Measurements from ENCODE around the gene CD2. TPM values are rescaled to one million over a fixed set of nuclear protein-coding genes. Genes with fewer than 3 reads are reported as not detected.

Gene CD2
- total RNA-seq, 1 donor from 2014 or later: not detected

DNA sequence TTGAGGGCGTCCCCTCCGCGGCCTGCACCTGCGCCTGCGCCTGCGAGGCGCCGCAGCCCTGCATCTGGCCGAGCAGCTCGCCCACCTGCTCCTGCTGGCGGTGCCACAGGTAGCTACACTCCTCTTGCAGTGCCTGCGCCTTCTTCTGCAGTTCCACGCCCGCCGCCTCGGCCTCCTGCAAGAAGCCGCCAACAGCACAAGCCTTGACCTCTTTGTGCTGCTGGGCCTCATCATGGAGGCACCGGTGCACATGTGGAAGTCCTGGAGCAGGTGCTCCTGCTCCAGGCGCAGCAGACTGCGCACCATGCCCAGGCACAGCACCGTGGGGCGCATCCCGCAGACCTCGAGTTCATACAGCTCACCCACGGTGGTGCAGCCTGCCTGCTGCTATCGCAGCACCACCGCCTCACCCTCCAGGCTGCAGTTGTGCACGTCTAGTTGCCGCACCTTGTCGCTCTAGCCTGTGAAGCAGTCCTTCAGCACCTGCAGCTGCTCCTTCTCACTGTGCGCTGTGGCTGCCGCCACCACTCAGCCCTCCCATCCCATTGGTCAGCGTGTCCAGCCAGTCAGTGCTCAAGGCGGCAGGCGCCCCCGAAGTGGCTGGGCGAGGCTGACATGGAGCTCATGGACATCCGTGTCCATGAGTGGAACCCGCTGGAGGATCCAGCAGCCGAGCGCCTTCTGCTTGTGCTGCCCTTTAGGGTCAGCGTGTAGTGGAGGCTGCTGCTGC lies 12.2 kb upstream of the CD2 start:
- peaks cover 25% of the 10 kb centered on the region for H3K9me3 Mint-ChIP-seq (ENCODE audit: unreplicated experiment)
- H3K36me3 Mint-ChIP-seq (ENCODE audit: low read depth, unreplicated experiment): peaks cover 11% of the 10 kb centered on the region
- TF ChIP-seq, protein P1, sequence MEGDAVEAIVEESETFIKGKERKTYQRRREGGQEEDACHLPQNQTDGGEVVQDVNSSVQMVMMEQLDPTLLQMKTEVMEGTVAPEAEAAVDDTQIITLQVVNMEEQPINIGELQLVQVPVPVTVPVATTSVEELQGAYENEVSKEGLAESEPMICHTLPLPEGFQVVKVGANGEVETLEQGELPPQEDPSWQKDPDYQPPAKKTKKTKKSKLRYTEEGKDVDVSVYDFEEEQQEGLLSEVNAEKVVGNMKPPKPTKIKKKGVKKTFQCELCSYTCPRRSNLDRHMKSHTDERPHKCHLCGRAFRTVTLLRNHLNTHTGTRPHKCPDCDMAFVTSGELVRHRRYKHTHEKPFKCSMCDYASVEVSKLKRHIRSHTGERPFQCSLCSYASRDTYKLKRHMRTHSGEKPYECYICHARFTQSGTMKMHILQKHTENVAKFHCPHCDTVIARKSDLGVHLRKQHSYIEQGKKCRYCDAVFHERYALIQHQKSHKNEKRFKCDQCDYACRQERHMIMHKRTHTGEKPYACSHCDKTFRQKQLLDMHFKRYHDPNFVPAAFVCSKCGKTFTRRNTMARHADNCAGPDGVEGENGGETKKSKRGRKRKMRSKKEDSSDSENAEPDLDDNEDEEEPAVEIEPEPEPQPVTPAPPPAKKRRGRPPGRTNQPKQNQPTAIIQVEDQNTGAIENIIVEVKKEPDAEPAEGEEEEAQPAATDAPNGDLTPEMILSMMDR (IDR thresholded peaks at IDR 0.05; ENCODE audit: unreplicated experiment): no peak
- H3K4me1 Mint-ChIP-seq (ENCODE audit: unreplicated experiment): peaks cover 6% of the 10 kb centered on the region
- DNase-seq (ENCODE audit: low spot score): no peak
- H3K4me3 Mint-ChIP-seq (ENCODE audit: unreplicated experiment): no peak overlapping the region
- peaks cover 14% of the 10 kb centered on the region for H3K27me3 Mint-ChIP-seq (ENCODE audit: unreplicated experiment)
- H3K27ac Mint-ChIP-seq (ENCODE audit: unreplicated experiment): no peak overlapping the region

DNA sequence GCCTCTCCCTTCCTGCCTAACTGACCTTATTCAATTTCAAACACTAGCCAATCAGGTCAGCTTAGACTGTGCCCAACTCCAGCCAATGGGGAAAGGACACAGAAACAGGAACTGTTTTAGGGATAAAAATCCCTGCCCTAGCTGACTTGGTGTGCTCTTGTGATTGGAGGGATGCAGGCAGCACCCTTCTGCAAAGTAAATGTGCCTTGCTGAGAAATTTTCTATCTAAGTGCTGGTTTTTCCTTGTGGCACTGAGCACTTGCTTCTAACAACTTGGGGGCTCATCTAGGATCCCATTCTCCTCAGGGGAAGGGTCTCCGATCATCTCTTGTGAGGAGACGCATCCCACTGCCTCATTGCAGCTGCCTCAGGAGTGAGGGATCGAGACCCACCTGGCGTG lies 10.7 kb upstream of the CD2 start:
- Mint-ChIP-seq H3K27me3 (ENCODE audit: unreplicated experiment) (peaks cover 14% of the 10 kb centered on the region), H3K27ac (ENCODE audit: unreplicated experiment) (no peak overlapping the region), H3K4me1 (ENCODE audit: unreplicated experiment) (peaks cover 6% of the 10 kb centered on the region), H3K36me3 (ENCODE audit: low read depth, unreplicated experiment) (peaks cover 18% of the 10 kb centered on the region), H3K4me3 (ENCODE audit: unreplicated experiment) (no peak overlapping the region), H3K9me3 (ENCODE audit: unreplicated experiment) (peaks cover 25% of the 10 kb centered on the region)
- DNase-seq (ENCODE audit: low spot score): no peak
- TF ChIP-seq, protein P1 (IDR thresholded peaks at IDR 0.05; ENCODE audit: unreplicated experiment): no peak

GRCh38 chr1:116748272-116748671 lies 6.0 kb upstream of the CD2 start:
- Mint-ChIP-seq H3K4me1 (ENCODE audit: unreplicated experiment) (no peaks in the 10 kb centered on the region), H3K9me3 (ENCODE audit: unreplicated experiment) (peaks cover 18% of the 10 kb centered on the region), H3K27ac (ENCODE audit: unreplicated experiment) (no peak overlapping the region), H3K4me3 (ENCODE audit: unreplicated experiment) (no peak overlapping the region), H3K36me3 (ENCODE audit: low read depth, unreplicated experiment) (peaks cover 16% of the 10 kb centered on the region), H3K27me3 (ENCODE audit: unreplicated experiment) (peaks cover 5% of the 10 kb centered on the region)
- no peak for DNase-seq (ENCODE audit: low spot score)
- TF ChIP-seq, protein P1 (IDR thresholded peaks at IDR 0.05; ENCODE audit: unreplicated experiment): no peak

GRCh38 chr1:116751146-116751545 lies 3.1 kb upstream of the CD2 start:
- Mint-ChIP-seq H3K27me3 (ENCODE audit: unreplicated experiment) (peaks cover 1% of the 10 kb centered on the region), H3K27ac (ENCODE audit: unreplicated experiment) (no peak overlapping the region), H3K4me1 (ENCODE audit: unreplicated experiment) (no peaks in the 10 kb centered on the region), H3K36me3 (ENCODE audit: low read depth, unreplicated experiment) (peaks cover 11% of the 10 kb centered on the region), H3K9me3 (ENCODE audit: unreplicated experiment) (peaks cover 6% of the 10 kb centered on the region), H3K4me3 (ENCODE audit: unreplicated experiment) (no peak overlapping the region)
- no peak for DNase-seq (ENCODE audit: low spot score)
- TF ChIP-seq, protein P1 (IDR thresholded peaks at IDR 0.05; ENCODE audit: unreplicated experiment): no peak

- TF ChIP-seq, protein P1 (IDR thresholded peaks at IDR 0.05; ENCODE audit: unreplicated experiment): no peak
- Mint-ChIP-seq H3K4me1 (ENCODE audit: unreplicated experiment) (no peaks in the 10 kb centered on the region), H3K27me3 (ENCODE audit: unreplicated experiment) (peaks cover 1% of the 10 kb centered on the region), H3K27ac (ENCODE audit: unreplicated experiment) (no peak overlapping the region), H3K4me3 (ENCODE audit: unreplicated experiment) (no peak overlapping the region), H3K9me3 (ENCODE audit: unreplicated experiment) (peaks cover 1% of the 10 kb centered on the region), H3K36me3 (ENCODE audit: low read depth, unreplicated experiment) (peaks cover 11% of the 10 kb centered on the region)
- DNase-seq (ENCODE audit: low spot score): no peak
These were observed 2.6 kb upstream of the CD2 start for GRCh38 chr1:116751621-116752020.

Measured in endothelial cell (in vitro differentiated cells).